Astrocyte (in vitro differentiated cells and primary cell): Measurements from ENCODE around the gene SERF2.

ENCODE experiments used
- CTCF ChIP-seq: IDR thresholded peaks from 2 replicates; pipeline ENCODE4 v1.5.1; 2011; ENCODE audit warnings: low read depth, mild to moderate bottlenecking, inconsistent platforms, low read length, moderate library complexity; ENCODE audit not compliant: insufficient read depth
- EZH2 ChIP-seq: IDR thresholded peaks from 2 replicates; pipeline ENCODE4 v1.6.1; 2012; ENCODE audit warnings: mild to moderate bottlenecking, low read length, inconsistent platforms; ENCODE audit not compliant: insufficient read depth

GRCh38 chr15:43771816-43772215 lies 20.3 kb upstream of the SERF2 start:
- TF ChIP-seq CTCF, result no peak
- no peak for TF ChIP-seq EZH2
